Rectal smooth muscle tissue (tissue), 1 donor: Measurements from ENCODE around the gene RRN3.
"Not testable (repeated sequence)": the region's sequence is repeated elsewhere in the genome, so short reads cannot be mapped to it uniquely, and the experiment has no call there.

Experiments
- H3K27ac ChIP-seq: one replicate; pipeline ENCODE4 v1.7.0; 2013; ENCODE audit warnings: low read depth, low read length, inconsistent platforms
- H3K27me3 ChIP-seq: one replicate; pipeline ENCODE4 v1.7.0; 2013; ENCODE audit warnings: low read length; ENCODE audit not compliant: control insufficient read depth, insufficient read depth
- H3K36me3 ChIP-seq: one replicate; pipeline ENCODE4 v1.7.0; 2013; ENCODE audit warnings: low read length; ENCODE audit not compliant: control insufficient read depth, insufficient read depth
- H3K4me1 ChIP-seq: one replicate; pipeline ENCODE4 v1.7.0; 2013; ENCODE audit warnings: low read length; ENCODE audit not compliant: control insufficient read depth, insufficient read depth
- H3K4me3 ChIP-seq: one replicate; pipeline ENCODE4 v1.7.0; 2013; ENCODE audit warnings: low read length
- H3K9ac ChIP-seq: one replicate; pipeline ENCODE4 v1.7.0; 2013; ENCODE audit warnings: low read length

RRN3 gene

DNA sequence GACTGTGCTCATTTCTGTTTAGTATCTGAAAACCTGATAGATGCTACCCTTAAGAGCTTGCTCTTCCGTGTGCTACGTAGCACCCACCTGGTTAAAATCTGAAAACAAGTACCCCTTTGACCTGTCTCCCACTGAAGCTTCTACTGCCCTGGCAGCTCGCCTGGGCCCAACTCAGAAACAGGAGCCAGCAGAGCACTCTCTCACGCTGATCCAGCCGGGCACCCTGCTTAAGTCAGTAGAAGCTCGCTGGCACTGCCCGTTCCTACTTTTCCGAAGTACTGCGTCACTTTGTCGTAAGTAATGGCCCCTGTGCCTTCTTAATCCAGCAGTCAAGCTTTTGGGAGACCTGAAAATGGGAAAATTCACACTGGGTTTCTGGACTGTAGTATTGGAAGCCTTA lies 57.1 kb downstream of the RRN3 start:
- no peak overlapping the region for H3K4me3 ChIP-seq
- H3K36me3 ChIP-seq, result peaks cover 53% of the 10 kb centered on the region
- no peaks in the 10 kb centered on the region for H3K4me1 ChIP-seq
- no peak overlapping the region for H3K27ac ChIP-seq
- H3K9ac ChIP-seq, result no peak overlapping the region
- H3K27me3 ChIP-seq, result no peaks in the 10 kb centered on the region

DNA sequence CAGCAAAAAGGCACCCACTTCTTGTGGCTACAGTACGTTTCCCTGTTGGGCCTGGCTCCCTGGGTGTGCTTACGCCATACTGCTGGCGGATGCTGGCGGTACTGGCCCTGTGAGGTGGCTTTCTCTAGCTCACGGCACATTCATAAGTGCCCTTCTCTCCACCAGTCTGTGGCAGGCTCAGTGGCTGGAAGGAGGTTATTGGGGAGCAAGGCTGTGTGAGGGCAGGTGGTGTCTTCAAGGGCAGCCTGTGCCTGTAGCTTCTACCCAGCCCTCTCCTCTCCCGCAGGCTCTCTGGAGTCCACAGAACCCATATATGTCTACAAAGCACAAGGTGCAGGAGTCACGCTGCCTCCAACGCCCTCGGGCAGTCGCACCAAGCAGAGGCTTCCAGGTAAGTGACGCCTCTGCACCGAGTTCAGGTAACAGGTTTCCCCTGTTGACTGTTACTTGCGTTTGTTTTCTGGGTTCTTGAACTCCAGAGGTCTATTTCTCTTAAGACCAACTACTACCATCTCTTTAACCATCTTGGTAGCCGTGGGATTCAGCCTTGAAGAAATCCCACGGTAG lies 58.8 kb downstream of the RRN3 start:
- H3K36me3 ChIP-seq, result peaks cover 62% of the 10 kb centered on the region
- no peaks in the 10 kb centered on the region for H3K4me1 ChIP-seq
- no peak overlapping the region for H3K9ac ChIP-seq
- H3K4me3 ChIP-seq, result no peak overlapping the region
- no peak overlapping the region for H3K27ac ChIP-seq
- no peaks in the 10 kb centered on the region for H3K27me3 ChIP-seq

DNA sequence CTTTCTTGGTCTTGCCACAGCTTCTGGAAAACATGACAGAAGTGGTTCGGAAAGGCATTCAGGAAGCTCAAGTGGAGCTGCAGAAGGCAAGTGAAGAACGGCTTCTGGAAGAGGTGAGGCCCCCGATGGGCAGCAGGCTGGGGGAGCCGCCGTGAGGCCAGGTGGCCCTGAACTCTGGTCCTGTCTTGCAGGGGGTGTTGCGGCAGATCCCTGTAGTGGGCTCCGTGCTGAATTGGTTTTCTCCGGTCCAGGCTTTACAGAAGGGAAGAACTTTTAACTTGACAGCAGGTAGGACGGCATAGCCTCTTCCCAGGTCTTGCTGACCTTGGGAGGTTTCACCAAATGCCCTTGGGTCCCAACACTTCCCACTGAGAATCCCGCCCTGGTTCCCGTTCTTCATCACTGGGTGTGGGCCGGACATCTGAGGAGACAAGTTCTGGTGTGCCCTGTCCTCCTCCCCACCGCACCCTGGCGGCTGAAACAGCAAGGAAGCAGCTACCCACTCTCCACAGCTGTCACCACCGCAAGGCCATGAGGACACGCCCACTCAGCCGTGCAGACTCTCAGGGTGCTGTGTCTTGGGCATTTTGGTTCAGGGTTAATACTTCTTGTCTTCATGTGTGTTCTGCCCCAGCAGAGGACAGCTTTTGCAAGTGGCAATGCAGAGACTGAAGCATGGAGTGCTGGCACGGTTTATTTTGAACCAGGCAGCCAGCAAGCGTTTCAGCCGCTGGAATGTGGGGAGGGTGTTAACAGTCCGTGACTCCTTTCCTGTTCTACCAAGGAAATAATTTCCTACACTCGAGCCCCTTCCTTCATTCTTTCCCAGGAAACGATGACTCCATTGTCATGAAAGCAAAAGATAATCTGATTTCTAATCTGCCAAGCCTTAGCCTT lies 59.6 kb downstream of the RRN3 start:
- Histone ChIP-seq H3K9ac (no peak overlapping the region), H3K36me3 (peaks cover 57% of the 10 kb centered on the region), H3K27me3 (no peaks in the 10 kb centered on the region), H3K27ac (no peak overlapping the region), H3K4me1 (no peaks in the 10 kb centered on the region), H3K4me3 (no peak overlapping the region)

DNA sequence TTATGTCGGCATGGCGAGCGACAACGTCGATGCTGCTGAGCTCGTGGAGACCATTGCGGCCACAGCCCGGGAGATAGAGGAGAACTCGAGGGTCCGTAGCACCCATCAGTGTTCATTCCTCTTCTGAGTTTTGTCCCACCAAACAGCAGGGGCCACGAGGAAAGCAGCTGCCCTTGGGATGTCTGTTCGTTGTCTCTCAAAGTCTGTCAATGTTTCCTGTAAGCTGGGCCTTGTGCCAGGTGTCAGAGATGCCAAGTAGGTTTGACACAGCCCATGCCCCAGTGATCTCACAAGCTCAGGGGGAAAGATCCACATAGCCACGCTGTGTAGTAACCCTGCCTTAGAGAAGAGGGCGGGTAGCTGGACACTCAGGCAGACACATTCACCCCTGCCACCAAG lies 60.8 kb downstream of the RRN3 start:
- no peak overlapping the region for H3K4me3 ChIP-seq
- H3K27me3 ChIP-seq, result no peaks in the 10 kb centered on the region
- H3K27ac ChIP-seq, result no peak overlapping the region
- H3K9ac ChIP-seq, result no peak overlapping the region
- no peaks in the 10 kb centered on the region for H3K4me1 ChIP-seq
- peaks cover 56% of the 10 kb centered on the region for H3K36me3 ChIP-seq

DNA sequence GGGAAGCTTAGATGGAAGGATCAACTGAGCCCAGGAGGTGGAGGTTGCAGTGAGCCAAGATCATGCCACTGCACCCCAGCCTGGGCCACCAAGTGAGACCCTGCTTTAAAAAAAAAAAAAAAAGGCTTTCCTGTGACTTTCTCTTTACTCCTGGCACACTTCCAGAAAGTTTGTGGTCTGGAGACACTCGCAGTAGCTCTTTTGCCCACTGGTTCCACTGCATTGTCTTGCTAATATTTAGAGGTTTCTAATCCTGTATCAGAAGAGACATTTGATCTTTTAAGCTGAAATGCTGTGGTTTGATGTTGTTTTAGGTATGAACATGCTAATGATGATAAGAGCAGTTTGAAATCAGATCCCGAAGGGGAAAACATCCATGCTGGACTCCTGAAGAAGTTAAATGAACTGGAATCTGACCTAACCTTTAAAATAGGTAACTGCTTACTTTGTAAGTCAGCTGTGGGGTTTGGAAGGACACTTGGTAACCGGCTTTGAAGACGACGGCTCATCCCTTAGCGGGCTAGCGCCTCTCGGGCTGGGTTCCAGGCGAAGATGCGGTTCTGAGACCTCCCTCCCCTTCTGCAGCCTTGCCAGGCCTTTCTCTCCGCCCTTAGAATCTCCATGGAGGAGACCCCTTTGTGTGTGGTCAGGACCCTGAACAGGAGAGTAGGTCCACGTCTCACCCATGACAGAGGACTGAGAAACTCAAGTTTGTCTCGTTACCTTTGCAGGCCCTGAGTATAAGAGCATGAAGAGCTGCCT lies 61.3 kb downstream of the RRN3 start:
- peaks cover 56% of the 10 kb centered on the region for H3K36me3 ChIP-seq
- H3K4me3 ChIP-seq, result no peak overlapping the region
- H3K4me1 ChIP-seq, result no peaks in the 10 kb centered on the region
- no peaks in the 10 kb centered on the region for H3K27me3 ChIP-seq
- H3K27ac ChIP-seq, result no peak overlapping the region
- H3K9ac ChIP-seq, result no peak overlapping the region

DNA sequence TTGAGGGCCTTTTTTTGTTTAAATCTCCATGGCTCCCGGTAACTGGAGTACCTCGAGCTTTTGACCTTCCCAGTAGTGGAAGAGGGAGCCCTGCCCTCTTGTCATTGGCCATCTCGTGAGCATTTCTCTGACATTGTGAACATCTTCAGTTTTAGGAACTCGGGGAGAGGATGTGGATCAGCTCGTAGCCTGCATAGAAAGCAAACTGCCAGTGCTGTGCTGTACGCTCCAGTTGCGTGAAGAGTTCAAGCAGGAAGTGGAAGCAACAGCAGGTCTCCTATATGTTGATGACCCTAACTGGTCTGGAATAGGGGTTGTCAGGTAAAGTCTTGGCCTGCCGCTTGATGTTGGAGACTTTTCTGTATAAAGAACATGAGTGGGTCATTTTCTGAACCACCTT lies 62.5 kb downstream of the RRN3 start:
- Histone ChIP-seq H3K27me3 (no peaks in the 10 kb centered on the region), H3K4me1 (no peaks in the 10 kb centered on the region), H3K36me3 (peaks cover 55% of the 10 kb centered on the region), H3K4me3 (no peak overlapping the region), H3K9ac (no peak overlapping the region), H3K27ac (no peak overlapping the region)

DNA sequence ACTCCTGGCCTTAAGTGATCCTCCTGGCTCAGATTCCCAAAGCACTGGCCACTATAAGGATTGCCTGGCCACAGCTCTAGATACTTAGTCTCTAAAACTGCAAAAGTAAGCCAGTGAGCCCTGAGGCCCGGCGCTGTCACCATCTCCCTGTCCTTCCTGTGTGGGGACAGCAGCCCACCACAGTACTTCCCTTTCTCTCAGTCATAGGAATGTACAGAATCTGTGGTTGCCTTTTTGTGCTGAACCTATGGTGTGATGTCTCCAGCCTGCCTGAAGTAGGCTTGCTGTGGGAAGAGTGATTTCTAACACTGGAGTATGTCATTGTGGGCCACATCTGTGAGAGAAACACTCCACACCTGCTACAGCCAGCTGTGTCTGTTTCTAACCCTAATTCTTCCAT lies 62.9 kb downstream of the RRN3 start:
- Histone ChIP-seq H3K27ac (no peak overlapping the region), H3K27me3 (no peaks in the 10 kb centered on the region), H3K4me3 (no peak overlapping the region), H3K9ac (no peak overlapping the region), H3K4me1 (no peaks in the 10 kb centered on the region), H3K36me3 (peaks cover 51% of the 10 kb centered on the region)

DNA sequence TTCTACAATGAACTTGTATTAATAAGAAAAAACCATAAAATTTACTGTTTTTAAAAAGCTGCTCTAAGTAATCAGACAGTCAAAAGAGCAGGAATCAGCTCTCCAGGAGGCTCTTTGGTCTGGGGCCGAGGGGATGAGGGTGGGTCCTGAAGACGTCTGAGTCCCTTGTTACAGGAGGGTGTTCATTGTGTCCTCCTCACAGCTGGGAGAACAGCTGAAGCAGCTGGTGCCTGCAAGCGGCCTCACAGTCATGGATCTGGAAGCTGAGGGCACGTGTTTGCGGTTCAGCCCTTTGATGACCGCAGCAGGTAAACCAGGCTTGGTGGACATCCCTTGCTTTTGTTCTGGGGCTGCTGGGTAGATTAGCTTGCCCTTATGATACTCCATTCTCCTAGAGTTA lies 64.3 kb downstream of the RRN3 start:
- H3K36me3 ChIP-seq, result peaks cover 42% of the 10 kb centered on the region
- not testable (repeated sequence) for H3K4me3 ChIP-seq, H3K4me1 ChIP-seq, H3K27ac ChIP-seq, H3K27me3 ChIP-seq, H3K9ac ChIP-seq

DNA sequence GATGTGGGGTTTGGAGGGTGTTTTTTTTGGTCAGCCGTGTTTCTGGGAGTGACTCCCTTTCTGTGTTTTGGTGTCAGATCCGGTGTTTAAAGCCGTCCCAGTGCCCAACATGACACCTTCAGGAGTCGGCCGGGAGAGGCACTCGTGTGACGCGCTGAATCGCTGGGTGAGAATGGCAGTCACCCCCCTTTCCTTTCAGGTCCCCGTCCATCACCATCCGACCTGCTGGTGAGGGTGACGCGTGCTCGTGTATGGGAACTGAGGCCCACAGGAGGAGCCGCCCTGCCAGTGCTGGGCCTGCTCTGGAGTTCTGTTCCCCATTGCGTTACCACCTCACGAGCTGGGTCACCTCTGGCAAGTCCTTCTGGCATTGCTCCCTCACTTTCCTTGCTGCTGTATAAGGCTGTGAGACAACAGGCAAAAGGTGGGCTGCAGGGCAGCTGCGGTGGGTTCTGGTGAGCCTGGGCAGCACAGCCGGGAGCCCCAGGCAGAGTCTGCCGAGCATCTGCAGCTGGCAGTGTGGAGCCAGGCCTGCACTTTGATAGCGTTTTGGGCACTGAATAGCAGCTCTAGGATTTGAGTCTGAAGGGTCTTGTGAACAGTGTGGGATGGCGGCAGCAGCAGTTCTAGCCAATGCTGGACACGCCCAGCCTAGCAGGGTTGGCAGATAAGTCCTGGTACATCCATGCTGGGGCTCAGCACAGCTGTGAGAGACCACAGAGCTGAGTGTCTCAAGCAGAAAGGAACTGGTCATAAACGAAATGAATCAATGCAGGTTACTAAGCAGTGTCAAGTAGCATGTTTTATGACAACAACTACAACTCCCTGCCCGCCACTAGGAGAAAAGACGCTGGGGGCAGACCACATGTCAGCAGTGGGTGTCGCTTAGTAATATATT lies 65.0 kb downstream of the RRN3 start:
- H3K36me3 ChIP-seq, result peaks cover 35% of the 10 kb centered on the region
- H3K27ac ChIP-seq, H3K9ac ChIP-seq, H3K4me3 ChIP-seq, H3K4me1 ChIP-seq, H3K27me3 ChIP-seq: not testable (repeated sequence)

DNA sequence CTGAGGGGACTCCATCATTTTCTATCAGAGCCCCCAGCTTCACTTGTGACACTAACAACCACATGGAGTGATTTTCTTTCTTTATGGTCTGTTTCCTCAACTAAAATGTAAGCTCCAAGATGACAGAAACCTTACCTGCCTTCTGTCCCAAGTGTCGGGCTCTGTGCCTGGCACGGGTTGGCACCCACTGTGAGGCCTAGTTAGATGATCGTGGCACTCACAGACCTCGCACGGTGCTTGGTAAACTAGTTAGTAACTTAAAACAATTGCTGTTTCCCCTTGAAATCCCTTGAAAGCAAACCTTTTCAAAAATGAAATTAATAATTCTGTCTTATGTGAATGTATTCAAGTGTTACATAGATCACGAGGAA lies 65.7 kb downstream of the RRN3 start:
- not testable (repeated sequence) for H3K9ac ChIP-seq, H3K4me3 ChIP-seq, H3K27me3 ChIP-seq, H3K4me1 ChIP-seq, H3K27ac ChIP-seq
- peaks cover 29% of the 10 kb centered on the region for H3K36me3 ChIP-seq

DNA sequence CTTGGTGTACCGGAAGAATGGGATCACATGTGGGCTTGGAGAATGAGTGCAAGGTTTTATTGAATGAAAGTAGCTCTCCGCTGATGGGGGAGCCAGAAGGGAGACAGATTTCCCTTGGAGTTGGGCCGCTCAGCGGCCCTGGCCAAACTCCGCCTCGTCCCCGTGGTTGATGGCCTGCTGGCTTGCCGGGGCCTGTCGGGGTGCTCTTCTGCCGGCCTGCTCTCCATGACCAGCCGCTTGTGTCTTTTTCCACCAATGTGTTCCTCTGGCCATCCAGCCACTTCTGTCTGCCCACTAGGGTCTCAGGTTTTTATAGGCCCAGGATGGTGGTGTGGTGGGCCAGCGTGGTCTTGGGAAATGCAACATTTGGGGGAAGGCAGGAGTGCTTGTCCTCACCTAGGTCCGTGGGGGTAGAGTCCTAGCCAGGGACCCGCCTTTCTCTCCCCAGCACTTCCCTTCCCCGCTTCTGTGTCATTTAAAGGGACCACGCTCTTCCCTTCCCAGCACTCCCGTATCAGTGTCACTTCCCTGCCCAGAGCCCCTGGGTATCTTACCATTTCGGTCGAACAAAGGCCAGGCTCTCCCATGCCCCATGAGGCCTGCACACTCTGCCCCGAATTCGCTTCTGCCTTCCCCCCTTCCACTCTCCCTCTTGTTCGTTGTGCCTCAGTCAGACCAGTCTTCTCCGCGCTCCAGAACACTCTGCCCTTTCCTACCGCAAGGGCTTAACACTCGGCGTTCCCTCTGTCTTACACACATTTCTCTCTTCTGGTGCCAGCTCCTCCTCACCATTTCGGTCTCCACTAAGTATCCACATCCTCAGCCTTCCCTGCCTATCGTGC lies 66.3 kb downstream of the RRN3 start:
- peaks cover 28% of the 10 kb centered on the region for H3K36me3 ChIP-seq
- not testable (repeated sequence) for H3K27me3 ChIP-seq, H3K4me1 ChIP-seq, H3K9ac ChIP-seq, H3K4me3 ChIP-seq, H3K27ac ChIP-seq
